ENCODE results near the gene LONP1.

- TF ChIP-seq HNF4A (conservative IDR thresholded peaks at IDR 0.05) (no peak), JUND (IDR thresholded peaks at IDR 0.05) (no peak), CTCF (IDR thresholded peaks at IDR 0.05; ENCODE audit: low read depth, low read length, missing input control) (no peak), ATF3 (IDR thresholded peaks at IDR 0.05) (no peak), GABPA (IDR thresholded peaks at IDR 0.05 in 1 of 2, conservative IDR thresholded peaks at IDR 0.05 in 1 of 2) (no peak), REST (IDR thresholded peaks at IDR 0.05) (no peak), ZBTB33 (IDR thresholded peaks at IDR 0.05) (no peak), SP1 (IDR thresholded peaks at IDR 0.05) (no peak)
These were observed 8.2 kb downstream of the LONP1 start for GRCh38 chr19:5711713-5712161.

Data from liver (tissue), 3 donors.